ENCODE measurements around the gene MYOF. TPM values are rescaled to one million over a fixed set of nuclear protein-coding genes. Genes with fewer than 3 reads are reported as not detected.
"Not testable (repeated sequence)": the region's sequence is repeated elsewhere in the genome, so short reads cannot be mapped to it uniquely, and the experiment has no call there.

The MYOF gene
- total and polyA plus RNA-seq, 2 of the 8 experiments (the other 6 are each of a cell fraction or from before 2014, with no cell fraction given): 0.98 to 2.3 TPM

GRCh38 chr10:93419016-93419415 is 63.1 kb downstream of the MYOF start:
- H3K4me3 ChIP-seq (ENCODE audit: extremely low read depth in 1 of 4, insufficient read depth in 2 of 4, low read depth in 3 of 4, low read length in 4 of 4); H2BK12ac ChIP-seq (ENCODE audit: low read depth, low read length); H3K4me1 ChIP-seq (replicated peaks in 1 of 4; ENCODE audit: control insufficient read depth in 3 of 4, insufficient read depth in 4 of 4, low read length in 3 of 4); H2BK20ac ChIP-seq (ENCODE audit: low read length); H3K4me2 ChIP-seq (ENCODE audit: insufficient read depth in 1 of 2, low read depth in 2 of 2, low read length in 2 of 2); H3K23me2 ChIP-seq (ENCODE audit: low read depth, low read length); H4K91ac ChIP-seq (replicated peaks; ENCODE audit: insufficient read length, low read length); H2BK120ac ChIP-seq (replicated peaks; ENCODE audit: low read depth, low read length); H2AFZ ChIP-seq (ENCODE audit: low read length); H3K79me2 ChIP-seq (ENCODE audit: control insufficient read depth in 1 of 2, insufficient read depth in 2 of 2, low read length in 2 of 2); H2BK15ac ChIP-seq (ENCODE audit: low read length); H3K27ac ChIP-seq (ENCODE audit: low read depth, low read length); H2BK5ac ChIP-seq (ENCODE audit: low read depth, low read length); H3K9ac ChIP-seq (replicated peaks in 1 of 4; ENCODE audit: extremely low read depth in 1 of 4, low read depth in 3 of 4, low read length in 3 of 4); H3K14ac ChIP-seq (ENCODE audit: insufficient read length); FAIRE-seq; H3K36me3 ChIP-seq (ENCODE audit: control insufficient read depth in 2 of 4, insufficient read depth in 4 of 4, low read length in 3 of 4); H2AK5ac ChIP-seq (ENCODE audit: low read depth, low read length); POLR2A ChIA-PET (ENCODE audit: partially characterized antibody); H3K79me1 ChIP-seq (ENCODE audit: low read depth, low read length); H3K18ac ChIP-seq (ENCODE audit: extremely low read depth, low read length); H3K27me3 ChIP-seq (replicated peaks in 1 of 4; ENCODE audit: control insufficient read depth in 3 of 4, extremely low read depth in 1 of 4, insufficient read depth in 3 of 4, low read length in 3 of 4); H3K56ac ChIP-seq (replicated peaks; ENCODE audit: insufficient read length, low read depth, low read length); H3K9me3 ChIP-seq (ENCODE audit: insufficient read depth in 2 of 2, low read depth in 1 of 2, low read length in 1 of 2); H4K5ac ChIP-seq (ENCODE audit: insufficient read length, low read depth, low read length); H3K4ac ChIP-seq (replicated peaks; ENCODE audit: insufficient read length, low read depth, low read length); H4K8ac ChIP-seq (ENCODE audit: extremely low read depth, insufficient read depth, low read length); H4K20me1 ChIP-seq (replicated peaks in 1 of 2; ENCODE audit: control insufficient read depth in 1 of 2, insufficient read depth in 2 of 2, low read length in 2 of 2); H3K23ac ChIP-seq (ENCODE audit: insufficient read length); DNase-seq (ENCODE audit: low read depth in 1 of 2, low spot score in 2 of 2): not testable (repeated sequence)
- CTCF ChIA-PET (ENCODE audit: partially characterized antibody): interaction anchor here (1.3 to 3.2 kb wide), 5 partner anchors 10 to 135 kb away, joined by 3 to 20 read pairs (median 5); no protein-coding TSS in a partner anchor
- 98% methylated on average over 8 of the region's 8 CpGs; no CpG with 5 or more reads in 1 of the 2 experiments for WGBS, 2 experiments (ENCODE audit: extremely low coverage in 1 of 2, insufficient coverage in 1 of 2, insufficient read length in 1 of 2, insufficient replicate concordance in 2 of 2, low coverage in 1 of 2, low lambda C conversion rate in 2 of 2, missing lambda C conversion rate in 1 of 2)
